ENCODE measurements around the gene RPS17.

The RPS17 gene

DNA sequence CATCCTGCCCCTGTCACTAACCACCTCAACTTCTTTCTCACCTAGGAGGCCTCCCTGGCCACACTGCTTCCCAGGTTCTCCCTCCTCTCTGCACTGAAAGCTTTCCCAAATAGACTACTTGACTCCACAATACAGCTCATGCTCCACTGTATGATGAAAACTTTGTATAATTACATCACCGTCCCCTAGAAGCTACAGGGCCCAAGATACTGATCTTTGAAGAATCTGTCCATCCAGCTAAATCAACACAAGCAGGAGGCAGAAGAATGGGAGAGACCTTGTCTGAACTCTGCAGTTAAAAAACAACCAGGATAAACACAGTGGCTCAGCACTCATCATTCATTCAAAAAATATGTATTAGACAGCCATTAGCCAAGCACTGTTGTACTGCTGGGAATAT, 26.4 kb upstream of the RPS17 start:
- H3K27me3 ChIP-seq (ENCODE audit: control insufficient read depth, insufficient read depth, low read length) = peaks cover 2% of the 10 kb centered on the region
- no peaks in the 10 kb centered on the region for H3K9me3 ChIP-seq (ENCODE audit: control insufficient read depth, low read length)
- no peaks in the 10 kb centered on the region for H3K36me3 ChIP-seq (ENCODE audit: control insufficient read depth, insufficient read depth, low read length)
- H3K4me3 ChIP-seq (ENCODE audit: low read length) = no peak overlapping the region
- H3K9ac ChIP-seq (ENCODE audit: low read length) = no peak overlapping the region
- no peaks in the 10 kb centered on the region for H3K4me1 ChIP-seq (ENCODE audit: control insufficient read depth, insufficient read depth, low read length)

DNA sequence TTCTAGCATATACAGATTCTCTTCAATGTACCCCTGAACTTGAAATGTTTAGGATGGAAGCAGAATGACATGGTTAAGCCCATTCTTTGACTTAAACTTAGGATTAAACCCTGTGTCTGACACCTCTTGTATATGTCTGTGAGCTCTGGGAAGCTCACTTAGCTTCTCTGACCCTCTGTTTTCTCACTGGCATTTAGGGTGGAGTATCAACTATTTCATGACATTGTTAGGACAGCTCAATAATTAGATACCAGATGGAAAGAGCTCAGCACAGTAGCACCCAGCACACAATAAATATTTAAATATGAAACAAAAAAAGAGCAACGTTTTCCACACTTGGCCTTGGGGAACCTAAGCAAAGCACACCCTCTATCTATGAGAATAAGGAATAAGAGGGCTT, 18.2 kb upstream of the RPS17 start:
- Histone ChIP-seq H3K4me1 (ENCODE audit: control insufficient read depth, insufficient read depth, low read length) (no peaks in the 10 kb centered on the region), H3K9me3 (ENCODE audit: control insufficient read depth, low read length) (no peaks in the 10 kb centered on the region), H3K9ac (ENCODE audit: low read length) (no peak overlapping the region), H3K4me3 (ENCODE audit: low read length) (no peak overlapping the region), H3K36me3 (ENCODE audit: control insufficient read depth, insufficient read depth, low read length) (no peaks in the 10 kb centered on the region), H3K27me3 (ENCODE audit: control insufficient read depth, insufficient read depth, low read length) (no peaks in the 10 kb centered on the region)

DNA sequence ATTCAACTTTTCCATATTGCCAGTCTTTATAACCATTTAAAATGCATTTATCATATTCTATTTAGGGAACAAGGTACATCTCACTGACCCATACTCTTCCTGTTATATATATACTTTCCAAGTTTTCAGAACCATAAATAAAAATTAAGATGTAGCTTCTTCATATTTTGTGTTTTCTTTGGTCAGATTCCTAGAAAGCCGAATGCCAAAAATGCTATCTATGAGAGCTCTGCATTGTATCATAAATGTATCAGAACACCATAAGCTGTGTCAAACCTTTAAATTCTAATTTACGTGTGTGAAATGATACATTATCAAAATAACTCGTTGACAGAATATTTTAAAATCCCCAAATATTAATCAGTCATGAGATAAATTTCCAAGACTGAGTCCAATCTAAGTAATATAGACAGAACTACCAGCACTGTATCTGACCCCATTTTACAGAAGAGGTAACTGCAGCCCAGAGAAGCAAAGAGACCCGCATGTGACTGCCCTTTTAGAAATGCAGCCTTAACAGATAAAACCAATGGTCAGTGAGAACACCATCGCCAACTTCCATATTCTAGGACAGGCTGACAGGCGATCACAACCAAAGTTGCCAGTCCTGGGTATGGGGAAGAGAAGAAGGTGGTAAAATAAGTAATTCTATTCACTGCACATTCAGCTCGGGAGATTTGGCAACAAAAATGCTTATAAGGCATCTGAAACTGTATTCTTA, 16.2 kb upstream of the RPS17 start:
- H3K9me3 ChIP-seq (ENCODE audit: control insufficient read depth, low read length) = no peaks in the 10 kb centered on the region
- H3K9ac ChIP-seq (ENCODE audit: low read length) = no peak overlapping the region
- no peaks in the 10 kb centered on the region for H3K4me1 ChIP-seq (ENCODE audit: control insufficient read depth, insufficient read depth, low read length)
- no peaks in the 10 kb centered on the region for H3K27me3 ChIP-seq (ENCODE audit: control insufficient read depth, insufficient read depth, low read length)
- no peaks in the 10 kb centered on the region for H3K36me3 ChIP-seq (ENCODE audit: control insufficient read depth, insufficient read depth, low read length)
- no peak overlapping the region for H3K4me3 ChIP-seq (ENCODE audit: low read length)

DNA sequence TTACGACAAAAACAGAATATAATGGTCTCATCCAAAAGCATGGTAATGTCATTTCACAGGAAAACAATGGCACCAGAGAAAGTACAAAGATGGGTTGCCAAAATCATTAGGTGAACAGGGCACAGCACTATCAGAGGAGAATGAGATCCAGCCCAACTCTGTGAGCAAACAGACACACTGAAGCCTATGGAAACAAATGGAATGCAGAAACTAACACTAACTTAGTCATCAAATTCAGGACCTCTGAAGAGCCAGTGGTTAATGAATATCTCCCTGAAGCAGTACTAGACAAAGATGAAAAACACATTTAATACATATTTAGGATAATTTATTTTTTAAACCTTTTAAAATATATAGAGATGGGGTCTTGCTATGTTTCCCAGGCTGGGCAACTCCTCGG, 14.6 kb upstream of the RPS17 start:
- Histone ChIP-seq H3K9ac (ENCODE audit: low read length) (no peak overlapping the region), H3K36me3 (ENCODE audit: control insufficient read depth, insufficient read depth, low read length) (no peaks in the 10 kb centered on the region)

DNA sequence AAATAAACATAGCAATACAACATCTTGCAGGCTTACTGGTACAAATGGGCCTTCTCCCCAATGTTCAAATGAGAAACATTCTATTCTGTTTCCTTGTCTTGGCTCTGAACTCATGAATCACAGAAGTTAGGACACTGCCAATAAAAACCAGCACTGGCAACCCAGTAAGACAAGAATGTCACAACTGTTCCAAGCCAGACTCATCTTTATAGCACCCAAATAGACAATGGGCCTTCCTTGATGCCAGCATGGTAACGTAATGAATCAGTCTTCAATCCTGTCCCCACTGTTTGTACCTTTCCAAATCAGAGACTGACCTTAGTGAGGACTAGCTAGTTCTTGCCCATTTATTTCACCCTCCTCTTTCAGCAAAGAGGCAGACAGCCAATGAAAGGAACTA, 14.1 kb upstream of the RPS17 start:
- H3K36me3 ChIP-seq (ENCODE audit: control insufficient read depth, insufficient read depth, low read length) = no peaks in the 10 kb centered on the region
- no peaks in the 10 kb centered on the region for H3K4me1 ChIP-seq (ENCODE audit: control insufficient read depth, insufficient read depth, low read length)
- no peak overlapping the region for H3K4me3 ChIP-seq (ENCODE audit: low read length)
- H3K27me3 ChIP-seq (ENCODE audit: control insufficient read depth, insufficient read depth, low read length) = no peaks in the 10 kb centered on the region
- H3K9me3 ChIP-seq (ENCODE audit: control insufficient read depth, low read length) = no peaks in the 10 kb centered on the region
- no peak overlapping the region for H3K9ac ChIP-seq (ENCODE audit: low read length)

More for the DNA sequence above, 14.6 kb upstream of the RPS17 start:
- H3K4me1 ChIP-seq (ENCODE audit: control insufficient read depth, insufficient read depth, low read length) = no peaks in the 10 kb centered on the region
- no peak overlapping the region for H3K4me3 ChIP-seq (ENCODE audit: low read length)
- H3K9me3 ChIP-seq (ENCODE audit: control insufficient read depth, low read length) = no peaks in the 10 kb centered on the region
- no peaks in the 10 kb centered on the region for H3K27me3 ChIP-seq (ENCODE audit: control insufficient read depth, insufficient read depth, low read length)

DNA sequence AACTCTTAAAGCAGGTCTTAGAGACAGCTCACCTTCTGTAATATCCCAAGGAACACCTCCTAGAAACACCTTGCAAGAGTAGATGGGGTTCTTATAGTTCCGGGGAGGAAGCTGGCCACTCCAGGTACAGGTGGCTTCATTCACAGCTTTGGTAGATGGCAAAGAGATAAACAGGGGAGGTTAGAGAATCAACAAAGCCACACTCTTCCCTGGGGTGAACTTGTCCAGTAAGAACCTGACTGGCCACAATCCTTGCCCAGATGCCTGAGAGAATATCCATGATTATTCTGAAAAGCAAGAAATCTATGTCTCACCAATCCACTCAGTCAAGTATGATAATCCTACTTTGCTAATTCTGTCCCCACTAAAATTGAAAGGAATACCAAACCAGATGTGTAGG, 13.6 kb upstream of the RPS17 start:
- H3K27me3 ChIP-seq (ENCODE audit: control insufficient read depth, insufficient read depth, low read length) = no peaks in the 10 kb centered on the region
- H3K9me3 ChIP-seq (ENCODE audit: control insufficient read depth, low read length) = no peaks in the 10 kb centered on the region
- H3K9ac ChIP-seq (ENCODE audit: low read length) = no peak overlapping the region
- no peak overlapping the region for H3K4me3 ChIP-seq (ENCODE audit: low read length)
- no peaks in the 10 kb centered on the region for H3K36me3 ChIP-seq (ENCODE audit: control insufficient read depth, insufficient read depth, low read length)
- no peaks in the 10 kb centered on the region for H3K4me1 ChIP-seq (ENCODE audit: control insufficient read depth, insufficient read depth, low read length)

DNA sequence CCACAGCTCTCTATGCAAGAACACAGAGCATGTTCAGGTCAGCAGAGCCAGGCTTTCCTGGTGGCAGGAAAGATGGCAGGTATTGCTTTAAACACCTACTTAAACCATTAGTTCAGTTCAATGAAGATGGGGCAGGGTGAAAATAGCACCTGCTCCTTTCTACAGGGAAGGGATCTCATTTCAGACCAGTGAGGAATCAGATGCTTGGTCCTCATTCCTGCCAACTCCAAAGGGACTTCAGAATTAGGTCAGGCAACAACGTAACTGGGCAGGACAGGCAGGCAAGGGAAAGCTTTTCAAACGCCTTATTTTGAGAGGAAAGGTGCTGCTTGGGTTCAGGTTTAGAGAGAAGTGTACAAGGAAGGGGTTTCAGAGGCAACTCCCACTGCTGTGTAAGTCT, 12.6 kb upstream of the RPS17 start:
- Histone ChIP-seq H3K4me3 (ENCODE audit: low read length) (no peak overlapping the region), H3K9me3 (ENCODE audit: control insufficient read depth, low read length) (no peaks in the 10 kb centered on the region), H3K4me1 (ENCODE audit: control insufficient read depth, insufficient read depth, low read length) (no peaks in the 10 kb centered on the region), H3K36me3 (ENCODE audit: control insufficient read depth, insufficient read depth, low read length) (no peaks in the 10 kb centered on the region), H3K27me3 (ENCODE audit: control insufficient read depth, insufficient read depth, low read length) (no peaks in the 10 kb centered on the region), H3K9ac (ENCODE audit: low read length) (no peak overlapping the region)

DNA sequence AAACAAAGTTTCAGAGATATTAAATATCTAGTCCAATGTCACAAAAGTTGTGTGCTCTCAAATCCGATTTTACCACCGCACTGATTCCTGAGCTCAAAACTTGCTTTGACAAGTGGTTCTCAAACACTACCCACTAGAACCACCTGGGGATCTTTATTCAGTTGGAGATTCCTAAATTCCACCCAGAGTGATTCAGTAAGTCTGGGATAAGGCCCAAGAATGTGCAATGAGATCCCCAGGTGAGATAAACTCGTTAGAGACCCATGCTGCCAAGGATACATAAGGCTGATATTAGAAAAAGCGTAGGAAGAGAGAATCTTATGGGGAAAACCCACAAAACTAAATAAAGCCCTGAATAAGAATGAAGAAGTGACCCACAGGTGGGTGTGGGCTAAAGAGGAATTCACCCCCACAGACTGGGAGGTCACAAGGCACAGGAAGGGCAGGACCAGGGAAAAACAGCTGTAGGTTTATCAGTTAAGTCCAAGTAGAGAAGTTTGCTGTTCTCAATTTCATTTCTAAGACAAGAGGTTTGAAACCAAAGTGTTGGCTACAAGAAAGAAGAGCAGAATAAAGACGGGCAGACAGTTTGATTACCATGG, 11.5 kb upstream of the RPS17 start:
- Histone ChIP-seq H3K4me3 (ENCODE audit: low read length) (no peak overlapping the region), H3K9me3 (ENCODE audit: control insufficient read depth, low read length) (no peaks in the 10 kb centered on the region), H3K27me3 (ENCODE audit: control insufficient read depth, insufficient read depth, low read length) (no peaks in the 10 kb centered on the region), H3K36me3 (ENCODE audit: control insufficient read depth, insufficient read depth, low read length) (no peaks in the 10 kb centered on the region), H3K9ac (ENCODE audit: low read length) (no peak overlapping the region), H3K4me1 (ENCODE audit: control insufficient read depth, insufficient read depth, low read length) (no peaks in the 10 kb centered on the region)

DNA sequence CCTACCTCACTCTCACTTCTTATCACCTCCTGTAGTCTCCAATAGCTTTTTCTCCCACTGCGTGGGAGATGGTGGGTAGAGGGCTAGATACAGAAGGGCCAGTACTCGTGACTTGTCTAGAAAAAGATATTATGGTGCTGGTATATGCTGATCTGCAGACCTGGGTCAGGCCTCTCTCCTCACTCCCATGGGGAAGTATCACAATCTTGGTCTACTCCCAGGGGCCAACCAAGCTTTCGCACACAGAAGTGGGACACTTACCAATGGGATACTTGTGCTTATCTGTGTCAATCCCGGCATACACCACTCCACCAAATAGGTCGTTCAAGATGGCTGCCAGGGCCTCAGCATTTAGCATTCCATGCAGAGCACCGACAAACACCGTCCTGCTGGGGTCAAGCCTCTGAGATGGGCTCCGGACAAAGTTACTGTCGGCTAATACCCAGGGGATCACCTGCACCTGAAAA, 9.0 kb upstream of the RPS17 start:
- Histone ChIP-seq H3K4me3 (ENCODE audit: low read length) (no peak overlapping the region), H3K9me3 (ENCODE audit: control insufficient read depth, low read length) (no peaks in the 10 kb centered on the region), H3K36me3 (ENCODE audit: control insufficient read depth, insufficient read depth, low read length) (no peaks in the 10 kb centered on the region), H3K27me3 (ENCODE audit: control insufficient read depth, insufficient read depth, low read length) (peaks cover 4% of the 10 kb centered on the region), H3K4me1 (ENCODE audit: control insufficient read depth, insufficient read depth, low read length) (no peaks in the 10 kb centered on the region), H3K9ac (ENCODE audit: low read length) (no peak overlapping the region)

DNA sequence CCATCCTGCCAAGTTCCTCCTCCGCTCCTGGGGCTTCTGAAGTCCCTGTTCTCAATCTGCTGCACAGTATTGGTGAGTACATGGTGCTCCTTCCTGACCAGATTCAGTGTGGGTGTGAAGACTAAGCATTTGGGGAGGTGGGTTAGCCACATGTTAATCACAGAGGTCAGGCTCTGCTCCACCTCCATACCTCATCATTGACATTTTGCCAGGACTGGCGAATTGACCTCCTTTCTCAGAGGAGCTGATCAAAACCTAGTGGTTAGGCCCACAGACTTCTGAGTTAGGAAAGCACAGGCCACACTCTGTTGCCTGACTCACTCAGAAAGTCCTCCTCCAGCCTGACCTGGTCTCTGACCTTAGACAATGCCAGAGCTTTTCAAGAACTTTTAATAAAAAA, 8.4 kb upstream of the RPS17 start:
- H3K4me3 ChIP-seq (ENCODE audit: low read length) = no peak overlapping the region
- no peaks in the 10 kb centered on the region for H3K4me1 ChIP-seq (ENCODE audit: control insufficient read depth, insufficient read depth, low read length)
- no peaks in the 10 kb centered on the region for H3K36me3 ChIP-seq (ENCODE audit: control insufficient read depth, insufficient read depth, low read length)
- no peak overlapping the region for H3K9ac ChIP-seq (ENCODE audit: low read length)
- H3K9me3 ChIP-seq (ENCODE audit: control insufficient read depth, low read length) = no peaks in the 10 kb centered on the region
- peaks cover 4% of the 10 kb centered on the region for H3K27me3 ChIP-seq (ENCODE audit: control insufficient read depth, insufficient read depth, low read length)

DNA sequence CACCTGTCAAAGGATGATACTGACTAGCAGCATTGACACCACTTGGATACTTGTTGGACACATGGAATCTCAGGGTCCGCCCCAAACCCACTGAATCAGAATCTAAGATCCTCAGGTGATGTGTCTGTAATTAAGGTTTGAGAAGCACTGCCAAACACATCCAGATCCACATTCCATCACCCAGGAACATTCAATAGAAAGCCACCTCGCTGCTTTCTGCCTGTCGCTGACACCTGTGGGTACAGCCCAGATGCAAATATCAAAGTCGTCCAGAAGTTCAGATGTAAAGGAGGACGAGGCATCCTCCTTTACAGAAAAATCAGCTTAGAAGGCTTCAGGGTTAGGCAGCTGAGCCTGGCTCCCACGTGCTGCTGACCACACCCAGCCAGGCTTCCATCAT, 5.2 kb upstream of the RPS17 start:
- Histone ChIP-seq H3K9me3 (ENCODE audit: control insufficient read depth, low read length) (no peaks in the 10 kb centered on the region), H3K36me3 (ENCODE audit: control insufficient read depth, insufficient read depth, low read length) (no peaks in the 10 kb centered on the region), H3K9ac (ENCODE audit: low read length) (no peak overlapping the region)

DNA sequence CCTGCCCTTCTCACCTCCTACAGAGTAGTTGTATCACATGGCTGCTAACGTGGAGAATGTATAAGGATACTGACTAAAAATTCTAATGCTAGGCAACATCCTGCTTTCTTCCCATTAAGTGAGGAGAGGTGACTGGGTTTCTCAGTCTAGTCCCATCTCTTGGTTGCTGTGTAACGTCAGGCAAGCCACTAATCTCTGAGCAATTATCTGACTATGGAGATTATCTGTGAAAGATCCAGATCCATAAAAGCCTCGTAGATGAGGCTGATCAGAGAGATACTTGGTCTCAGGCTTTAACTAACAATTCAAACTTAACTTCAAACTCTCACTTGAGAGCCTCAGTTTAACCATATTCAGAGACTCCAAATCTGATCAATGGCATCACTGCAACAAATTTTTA, 4.7 kb upstream of the RPS17 start:
- no peak overlapping the region for H3K4me3 ChIP-seq (ENCODE audit: low read length)
- H3K9me3 ChIP-seq (ENCODE audit: control insufficient read depth, low read length) = no peaks in the 10 kb centered on the region
- H3K36me3 ChIP-seq (ENCODE audit: control insufficient read depth, insufficient read depth, low read length) = no peaks in the 10 kb centered on the region
- H3K27me3 ChIP-seq (ENCODE audit: control insufficient read depth, insufficient read depth, low read length) = peaks cover 4% of the 10 kb centered on the region
- no peaks in the 10 kb centered on the region for H3K4me1 ChIP-seq (ENCODE audit: control insufficient read depth, insufficient read depth, low read length)
- no peak overlapping the region for H3K9ac ChIP-seq (ENCODE audit: low read length)

More for the DNA sequence above, 5.2 kb upstream of the RPS17 start:
- H3K4me1 ChIP-seq (ENCODE audit: control insufficient read depth, insufficient read depth, low read length) = no peaks in the 10 kb centered on the region
- no peak overlapping the region for H3K4me3 ChIP-seq (ENCODE audit: low read length)
- peaks cover 4% of the 10 kb centered on the region for H3K27me3 ChIP-seq (ENCODE audit: control insufficient read depth, insufficient read depth, low read length)
